Left lobe of liver (tissue), 2 donors: Measurements from ENCODE around the gene ESF1. TPM values are rescaled to one million over a fixed set of nuclear protein-coding genes. Genes with fewer than 3 reads are reported as not detected.
"Not testable (repeated sequence)": the region's sequence is repeated elsewhere in the genome, so short reads cannot be mapped to it uniquely, and the experiment has no call there.

Source experiments
- ATAC-seq: fragments of 200-7000 bp; cut with Tn5 transposase; one replicate; pipeline ENCODE4 v1.9.1; 2020; ENCODE audit warnings: mild to moderate bottlenecking, moderate library complexity
- DNase-seq: peaks from one replicate; pipeline ENCODE4 v3.0.0-alpha.2; 2020; ENCODE audit warnings: low spot score
- total RNA-seq: library from RNA; stranded (reverse); gene quantifications from one replicate; pipeline ENCODE4 v1.2.1, GENCODE V29; 2021
- donor health status: DM: no; HTN: no; CAD: no; lungs with moderate emphysema.
- donor health status: DM: no; HTN: yes; CAD: no.

Gene ESF1
- total RNA-seq, 1 donor from 2014 or later, result 4.2 TPM

DNA sequence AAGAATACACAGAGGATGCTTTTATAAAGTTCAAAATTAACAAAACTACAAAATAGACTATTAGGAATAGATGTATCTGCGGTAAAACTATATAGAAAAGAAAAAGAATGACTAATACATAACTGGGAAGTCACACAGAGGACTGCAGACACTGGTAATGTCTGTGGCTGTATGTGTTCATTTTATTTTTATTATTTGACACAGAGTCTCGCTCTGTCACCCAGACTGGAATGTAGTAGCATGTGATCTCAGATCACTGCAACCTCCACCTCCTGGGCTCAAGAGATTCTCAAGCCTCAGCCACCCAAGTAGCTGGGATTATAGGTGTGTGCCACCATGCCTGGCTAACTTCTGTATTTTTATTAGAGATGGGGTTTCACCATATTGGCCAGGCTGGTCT is 38.9 kb downstream of the ESF1 start:
- ATAC-seq (no peak), DNase-seq (no peak)

- ATAC-seq, result no peak
- no peak for DNase-seq
Observed at GRCh38 chr20:13744352-13744751, 40.4 kb downstream of the ESF1 start.

DNA sequence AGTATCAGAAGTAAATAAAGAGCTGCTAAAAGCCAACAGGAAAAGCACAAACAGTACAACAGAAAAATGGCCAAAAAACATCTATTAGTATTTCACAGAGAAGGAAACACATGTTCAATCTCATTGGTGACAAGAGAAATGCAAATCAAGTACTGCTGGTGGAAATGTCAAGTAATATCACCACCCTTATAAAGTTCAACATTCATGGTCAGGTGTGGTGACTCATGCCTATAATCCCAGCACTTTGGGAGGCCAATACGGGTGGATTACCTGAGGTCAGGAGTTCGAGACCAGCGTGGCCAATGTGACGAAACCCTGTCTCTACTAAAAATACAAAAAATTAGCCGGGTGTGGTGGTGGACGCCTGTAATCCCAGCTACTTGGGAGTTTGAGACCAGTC is 42.8 kb downstream of the ESF1 start:
- ATAC-seq (no peak), DNase-seq (no peak)

DNA sequence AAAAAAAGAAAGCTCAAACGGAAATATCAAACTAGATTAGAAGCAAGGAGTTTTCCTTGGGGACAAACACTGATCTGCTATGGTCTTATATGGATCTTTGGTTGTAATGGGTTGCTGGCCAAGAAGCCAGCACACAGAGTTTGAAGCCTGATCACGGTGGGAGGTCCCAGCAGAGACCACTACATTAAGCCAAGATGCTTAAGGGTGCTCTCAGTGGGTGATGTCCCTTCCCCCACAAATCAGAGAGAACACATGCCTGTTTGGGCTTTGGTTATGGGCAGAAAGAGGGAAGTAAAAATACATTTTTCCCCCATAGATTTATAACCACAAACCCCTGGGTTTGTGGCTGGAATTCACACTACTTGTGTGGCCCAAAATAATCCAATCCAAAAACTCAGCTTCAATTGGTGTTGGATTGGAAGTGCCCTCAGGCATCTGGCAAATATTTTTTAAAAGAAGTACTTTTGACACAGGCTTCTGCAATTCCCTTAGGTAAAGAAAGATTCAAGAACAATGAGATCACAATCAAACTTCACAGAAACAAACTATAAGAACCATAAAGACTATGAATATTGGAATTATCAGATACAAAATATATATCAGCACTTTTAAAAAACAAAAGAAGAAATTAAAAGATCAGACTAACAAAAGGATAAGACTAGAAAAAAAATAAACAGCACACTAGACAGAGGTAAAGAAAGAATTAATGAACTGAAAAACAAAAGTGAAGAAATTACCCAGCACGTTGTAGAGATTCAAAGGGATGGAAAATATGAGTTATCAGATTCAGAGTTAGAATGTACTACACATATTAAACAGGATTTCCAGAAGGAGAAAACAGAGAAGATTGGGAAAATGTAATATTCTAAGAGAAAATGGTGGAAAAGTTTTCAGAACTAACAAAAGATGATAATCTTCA is 44.7 kb downstream of the ESF1 start:
- ATAC-seq, result no peak
- DNase-seq, result no peak

DNA sequence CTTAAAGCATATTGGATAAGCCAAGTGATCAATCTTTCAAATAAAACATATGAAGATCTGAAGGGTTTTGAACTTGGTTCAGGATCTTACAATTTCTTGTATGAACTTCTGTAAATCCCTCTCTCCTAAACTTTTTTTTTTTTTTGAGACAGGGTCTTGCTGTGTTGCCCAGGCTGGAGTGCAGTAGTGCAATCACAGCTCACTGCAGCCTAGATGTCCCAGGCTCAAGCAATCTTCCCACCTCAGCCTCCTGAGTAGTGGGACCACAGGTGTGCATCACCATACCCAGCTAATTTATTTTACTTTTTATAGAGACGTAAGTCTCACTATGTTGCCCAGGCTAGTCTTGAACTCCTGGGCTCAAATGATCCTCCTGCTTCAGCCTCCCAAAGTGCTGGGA is 46.5 kb downstream of the ESF1 start:
- not testable (repeated sequence) for DNase-seq, ATAC-seq

DNA sequence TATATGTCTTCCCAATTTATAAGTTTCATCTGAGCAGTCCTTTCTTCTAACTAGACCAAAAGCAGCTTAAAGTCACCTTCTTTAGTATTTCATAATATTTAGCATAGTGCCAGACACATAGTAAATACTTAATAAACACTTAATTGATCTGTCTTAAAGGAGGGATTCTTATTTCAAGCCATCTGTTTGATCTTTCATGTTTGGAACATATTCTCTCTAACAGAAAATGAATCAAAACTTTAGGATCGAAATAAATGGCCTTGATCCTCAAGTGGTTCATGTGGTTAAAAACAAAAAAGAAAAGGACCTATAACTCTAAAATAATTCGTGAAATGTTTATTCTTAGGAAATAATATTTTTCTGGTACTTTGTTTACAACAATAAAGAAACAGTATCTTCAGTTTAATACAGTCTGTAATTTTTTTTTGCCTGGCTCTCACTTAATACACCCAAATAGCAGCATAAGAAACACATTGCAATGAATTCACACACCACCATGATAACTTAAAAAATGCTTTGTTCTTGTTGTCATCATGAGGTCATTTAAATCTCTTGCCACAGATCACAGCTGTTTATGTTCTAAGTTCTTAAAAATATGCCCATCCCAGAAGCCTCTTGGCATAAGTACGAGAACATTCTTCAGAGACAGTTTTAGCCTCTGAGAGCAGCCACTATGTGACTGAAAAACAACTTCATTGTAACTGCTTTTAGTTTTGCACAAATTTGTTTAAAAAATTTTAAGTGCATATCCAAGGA is 48.1 kb downstream of the ESF1 start:
- no peak for DNase-seq
- no peak for ATAC-seq

DNA sequence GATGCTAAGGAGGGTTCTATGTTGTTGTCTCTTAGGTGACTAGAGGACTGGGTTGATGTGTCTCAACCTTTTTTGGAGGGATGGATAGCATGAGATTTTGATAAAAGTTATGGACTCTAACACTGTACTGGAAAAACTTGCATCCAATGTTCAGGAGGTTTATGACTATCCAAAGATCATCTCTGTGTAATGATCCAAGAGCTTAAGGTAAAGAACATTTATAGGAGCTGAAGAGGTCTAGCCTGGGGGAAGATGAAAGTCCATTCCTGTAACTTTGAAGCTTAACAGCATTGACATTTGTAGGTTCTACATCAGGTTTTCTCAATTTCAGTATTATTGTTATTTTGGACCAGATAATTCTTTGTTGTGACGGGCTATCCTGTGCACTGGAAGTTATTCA is 48.9 kb downstream of the ESF1 start:
- ATAC-seq (no peak), DNase-seq (no peak)

DNA sequence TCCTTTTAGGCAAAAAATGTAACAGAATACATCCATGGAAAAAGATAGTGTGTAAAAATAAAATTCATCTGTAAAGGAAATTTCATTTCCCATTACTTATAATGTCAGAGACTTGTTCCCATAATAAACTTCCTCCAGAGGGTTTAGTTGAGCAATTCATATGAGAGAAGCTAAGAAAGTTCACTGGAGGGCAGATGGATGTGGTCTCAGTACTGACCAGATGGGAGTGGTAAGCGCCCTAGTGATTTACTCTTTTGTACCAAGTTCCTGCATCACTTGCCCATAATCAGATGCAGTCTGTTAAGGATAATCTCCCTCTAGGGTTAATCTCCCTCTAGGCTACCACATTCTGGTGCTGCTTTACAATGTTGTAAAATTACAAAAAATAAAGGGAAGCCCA is 61.7 kb downstream of the ESF1 start:
- peak; percentile 19 for ATAC-seq
- no peak for DNase-seq

DNA sequence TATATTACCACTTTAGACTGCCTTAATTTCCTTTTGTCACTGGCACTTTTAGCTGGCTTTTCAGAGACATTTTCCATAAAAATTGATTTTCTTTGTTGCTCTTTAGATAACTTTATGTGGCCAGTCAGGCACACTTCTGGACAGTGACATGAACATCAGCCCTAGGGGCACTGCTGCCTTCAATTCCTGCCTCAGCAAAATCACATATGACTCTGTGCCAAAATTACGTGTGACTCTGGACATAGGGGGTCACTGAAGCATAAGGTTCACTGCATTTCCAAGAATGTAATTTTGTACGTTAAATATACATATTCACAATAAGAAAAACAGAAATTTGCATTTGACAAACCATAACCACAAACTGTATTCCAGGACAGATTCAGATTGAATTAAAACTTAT is 66.5 kb downstream of the ESF1 start:
- DNase-seq, result no peak
- ATAC-seq, result no peak

DNA sequence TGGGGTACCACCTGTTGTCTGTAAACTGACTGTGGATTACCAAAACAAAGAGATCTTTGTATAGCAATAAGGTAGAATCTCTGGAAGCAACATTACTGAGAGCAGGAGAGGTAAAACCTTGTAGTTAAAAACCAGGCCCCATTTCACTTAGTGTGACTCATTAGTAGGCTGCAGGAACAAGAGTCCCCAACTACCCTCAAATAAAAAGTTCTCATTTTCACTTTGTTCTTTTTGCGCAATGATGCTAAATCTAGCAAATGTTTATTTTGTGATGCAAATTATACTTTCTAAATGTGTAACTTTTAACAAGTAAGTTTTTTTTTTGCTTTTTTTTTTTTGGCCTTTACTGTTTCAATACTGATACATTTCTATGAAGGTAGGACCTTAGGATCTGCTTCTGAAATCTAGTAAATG is 67.1 kb downstream of the ESF1 start:
- no peak for DNase-seq
- ATAC-seq, result no peak

DNA sequence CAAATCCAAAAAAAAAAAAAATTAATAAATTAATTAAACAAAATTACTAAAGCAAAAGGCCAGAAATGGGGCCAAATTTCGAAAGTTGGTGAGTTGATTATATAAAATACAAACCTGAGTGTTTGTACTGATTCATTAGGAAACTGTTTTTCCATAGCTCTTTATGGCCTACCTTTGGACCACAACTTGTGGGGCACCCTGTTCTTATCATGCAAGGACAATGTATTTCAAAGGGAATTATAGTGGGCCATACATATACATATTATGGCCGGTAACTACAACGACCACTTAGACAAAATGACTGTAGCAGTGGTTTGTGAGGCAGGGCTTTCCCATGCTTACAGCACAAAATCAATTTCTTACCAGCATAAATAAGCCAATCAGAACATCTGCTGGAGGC is 69.5 kb downstream of the ESF1 start:
- DNase-seq, result no peak
- no peak for ATAC-seq

GRCh38 chr20:13708234-13708633 is 76.5 kb downstream of the ESF1 start:
- ATAC-seq, result no peak
- no peak for DNase-seq

DNA sequence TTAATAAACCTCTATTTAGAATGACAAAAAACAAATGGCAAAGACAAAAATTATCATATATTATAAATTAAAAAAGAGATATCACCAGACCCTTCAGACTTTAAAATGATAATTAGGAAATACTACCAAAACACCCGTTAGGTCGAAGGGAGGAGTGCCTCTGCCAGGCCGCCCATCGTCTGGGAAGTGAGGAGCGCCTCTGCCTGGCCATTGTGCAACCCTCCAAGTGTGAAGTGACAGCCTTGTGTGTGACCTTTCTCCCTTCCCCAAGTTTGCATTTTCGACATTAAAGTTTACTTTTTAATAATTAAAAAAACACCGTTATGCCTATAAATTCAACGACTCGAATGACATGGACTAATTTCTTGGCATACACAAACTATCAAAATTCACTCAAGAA is 81.5 kb downstream of the ESF1 start:
- ATAC-seq, result peak; percentile 50
- no peak for DNase-seq

GRCh38 chr20:13701486-13701885 is 83.2 kb downstream of the ESF1 start:
- ATAC-seq, result no peak
- DNase-seq, result no peak

- ATAC-seq, result no peak
- DNase-seq, result no peak
Observed at GRCh38 chr20:13700761-13701160, 84.0 kb downstream of the ESF1 start.

GRCh38 chr20:13694420-13695150 is 90.1 kb downstream of the ESF1 start:
- DNase-seq, result peak; percentile 86
- ATAC-seq, result peak; percentile 80

GRCh38 chr20:13692802-13693736 is 91.7 kb downstream of the ESF1 start:
- ATAC-seq, result peak; percentile 83
- DNase-seq, result peak; percentile 86

- ATAC-seq (no peak), DNase-seq (no peak)
Observed at GRCh38 chr20:13690943-13691342, 93.8 kb downstream of the ESF1 start.

GRCh38 chr20:13687815-13688214 is 96.9 kb downstream of the ESF1 start:
- DNase-seq (no peak), ATAC-seq (no peak)

GRCh38 chr20:13685623-13686022 is 99.1 kb downstream of the ESF1 start:
- ATAC-seq (no peak), DNase-seq (no peak)
